Activated B cell treated with CpG ODN at 0.5 μM for 24 hours (primary cell): ENCODE data around the gene UNC119B. TPM values are rescaled to one million over a fixed set of nuclear protein-coding genes. Genes with fewer than 3 reads are reported as not detected.
"Not testable (repeated sequence)": the region's sequence is repeated elsewhere in the genome, so short reads cannot be mapped to it uniquely, and the experiment has no call there.

Experiments used
- ATAC-seq: fragments of 200-7000 bp; cut with Tn5 transposase; one replicate; pipeline ENCODE4 v1.10.0; 2021; ENCODE audit warnings: low read depth, mild to moderate bottlenecking, moderate library complexity
- CTCF ChIA-PET: fragments of 350-600 bp; sonication (Branson Sonifier 250); formaldehyde crosslinking; loops from one replicate; lab custom pipeline; 2021; ENCODE audit warnings: antibody characterized with exemption; lab: Charles Lee
- POLR2A ChIA-PET: fragments of 350-600 bp; sonication (Branson Sonifier 250); formaldehyde crosslinking; loops from one replicate; lab custom pipeline; 2021; ENCODE audit warnings: antibody characterized with exemption; lab: Charles Lee
- DNase-seq: peaks from one replicate; pipeline ENCODE4 v3.0.0; 2022
- H3K27ac Mint-ChIP-seq: one replicate; pipeline ENCODE4 v1.8.0; 2020; ENCODE audit warnings: mixed read lengths
- H3K27me3 Mint-ChIP-seq: one replicate; pipeline ENCODE4 v1.8.0; 2021; ENCODE audit warnings: mixed read lengths
- H3K36me3 Mint-ChIP-seq: one replicate; pipeline ENCODE4 v1.8.0; 2021; ENCODE audit warnings: low read depth, mixed read lengths
- H3K4me1 Mint-ChIP-seq: one replicate; pipeline ENCODE4 v1.8.0; 2021; ENCODE audit warnings: mixed read lengths
- H3K4me3 Mint-ChIP-seq: one replicate; pipeline ENCODE4 v1.8.0; 2020; ENCODE audit warnings: mild to moderate bottlenecking, mixed read lengths
- H3K9me3 Mint-ChIP-seq: one replicate; pipeline ENCODE4 v1.8.0; 2020; ENCODE audit warnings: mixed read lengths
- CTCF ChIP-seq: fragments of 200-600 bp; IDR thresholded peaks from one replicate; pipeline ENCODE4 v1.8.0; 2022; ENCODE audit warnings: antibody characterized with exemption, mild to moderate bottlenecking
- intact Hi-C: fragments of 100-400 bp; cut with micrococcal nuclease; formaldehyde crosslinking; loops from one replicate; pipeline ENCODE4 v1.15.1; 2024
- total RNA-seq: library from RNA; stranded (reverse); gene quantifications from 2 replicates; pipeline ENCODE4 v1.2.3, GENCODE V29; 2022

The UNC119B gene
- total RNA-seq, 1 donor from 2014 or later: 18.5 TPM

GRCh38 chr12:120666571-120667390 is 43.5 kb upstream of the UNC119B start:
- peaks cover 5% of the 10 kb centered on the region for H3K27me3 Mint-ChIP-seq
- CTCF ChIA-PET: interaction anchor here (0.6 to 1.2 kb wide), 5 partner anchors 18 to 304 kb away, joined by 3 to 6 read pairs (median 3); partner anchors contain the start of gene MLEC
- no peak for TF ChIP-seq CTCF
- no peaks in the 10 kb centered on the region for H3K9me3 Mint-ChIP-seq
- no peaks in the 10 kb centered on the region for H3K36me3 Mint-ChIP-seq
- ATAC-seq (no peak), DNase-seq (no peak)
- peak overlapping the region; percentile 38 for H3K27ac Mint-ChIP-seq
- POLR2A ChIA-PET: interaction anchor here (0.5 to 5.2 kb wide), 8 partner anchors 9 to 686 kb away, joined by 3 to 60 read pairs (median 9); partner anchors contain the start of genes ANAPC5, MLEC and UNC119B
- H3K4me1 Mint-ChIP-seq: peaks cover 68% of the 10 kb centered on the region
- intact Hi-C loops: no loop called here
- no peak overlapping the region for H3K4me3 Mint-ChIP-seq

GRCh38 chr12:120668091-120668867 is 42.0 kb upstream of the UNC119B start:
- peaks cover 5% of the 10 kb centered on the region for H3K27me3 Mint-ChIP-seq
- peak overlapping the region; percentile 36 for H3K4me3 Mint-ChIP-seq
- H3K9me3 Mint-ChIP-seq: no peaks in the 10 kb centered on the region
- peak overlapping the region; percentile 57 for H3K27ac Mint-ChIP-seq
- ChIA-PET POLR2A (interaction anchor here (2.2 to 5.2 kb wide), 4 partner anchors 10 to 19 kb away, joined by 13 to 60 read pairs (median 35); partner anchors contain the start of gene MLEC), CTCF (interaction anchor here (1.0 to 4.0 kb wide), 3 partner anchors 20 to 304 kb away, joined by 3 to 32 read pairs (median 3); no protein-coding TSS in a partner anchor)
- H3K4me1 Mint-ChIP-seq: peaks cover 76% of the 10 kb centered on the region
- ATAC-seq (no peak), DNase-seq (no peak)
- no peak for TF ChIP-seq CTCF
- intact Hi-C loops: no loop called here
- H3K36me3 Mint-ChIP-seq: no peaks in the 10 kb centered on the region

GRCh38 chr12:120668868-120669840 is 41.1 kb upstream of the UNC119B start:
- ChIA-PET CTCF (interaction anchor here (0.6 to 4.0 kb wide), 8 partner anchors 9 to 303 kb away, joined by 3 to 32 read pairs (median 3); partner anchors contain the start of genes MLEC and POP5), POLR2A (interaction anchor here (0.6 to 5.2 kb wide), 13 partner anchors 9 to 1001 kb away, joined by 3 to 60 read pairs (median 5); partner anchors contain the start of genes MLEC and POP5)
- no peak for TF ChIP-seq CTCF
- ATAC-seq (peak; percentile 79), DNase-seq (peak; percentile 43)
- Mint-ChIP-seq H3K4me1 (peaks cover 79% of the 10 kb centered on the region), H3K4me3 (peak overlapping the region; percentile 74), H3K36me3 (no peaks in the 10 kb centered on the region), H3K27ac (peak overlapping the region; percentile 89), H3K27me3 (peaks cover 5% of the 10 kb centered on the region), H3K9me3 (no peaks in the 10 kb centered on the region)
- intact Hi-C loops: loop anchor here (1.0 kb wide), 3 partner anchors 9 to 22 kb away; no protein-coding TSS in a partner anchor

GRCh38 chr12:120670237-120670636 is 40.0 kb upstream of the UNC119B start:
- POLR2A ChIA-PET: interaction anchor here (0.6 to 5.2 kb wide), 6 partner anchors 8 to 891 kb away, joined by 5 to 60 read pairs (median 14); partner anchors contain the start of gene MLEC
- H3K9me3 Mint-ChIP-seq, H3K27me3 Mint-ChIP-seq, H3K36me3 Mint-ChIP-seq, ATAC-seq, DNase-seq, intact Hi-C loops: not testable (repeated sequence)
- H3K27ac Mint-ChIP-seq: peak overlapping the region; percentile 89
- H3K4me1 Mint-ChIP-seq: peaks cover 86% of the 10 kb centered on the region
- H3K4me3 Mint-ChIP-seq: peak overlapping the region; percentile 74
- CTCF ChIA-PET: interaction anchor here (1.3 to 4.0 kb wide), 3 partner anchors 14 to 22 kb away, joined by 3 to 32 read pairs (median 6); partner anchors contain the start of gene MLEC
